Smooth muscle cell of the umbilical artery (primary cell): Measurements from ENCODE around the gene ARHGAP32. TPM values are rescaled to one million over a fixed set of nuclear protein-coding genes. Genes with fewer than 3 reads are reported as not detected.

ENCODE experiments used
- total RNA-seq: library from RNA; depleted of rRNA; stranded (reverse); fragments of >200 nt; gene quantifications from 2 replicates; pipeline ENCODE4 v1.2.3, GENCODE V29; 2014

ARHGAP32 gene
- 23.5 and 27.3 TPM in 2 replicates for total RNA-seq

GRCh38 chr11:129192150-129192549, at the start of gene ARHGAP32:
ARHGAP32 (minus strand) TSS chr11:129192325; CDS start chr11:129192198, 127 bp downstream.

GRCh38 chr11:128942817-128943427, 249.2 kb downstream of the ARHGAP32 start, which contains the start of gene TP53AIP1:
TP53AIP1 (minus strand) TSS chr11:128942871; CDS start chr11:128937818, 5,053 bp downstream.

Other genes starting within 250 kb of the ARHGAP32 start
- gene TP53AIP1, start 249.5 kb downstream of the ARHGAP32 start, total RNA-seq, result not detected in 2 replicates
- not detected in 2 replicates for gene BARX2, start 183.5 kb upstream of the ARHGAP32 start, total RNA-seq